Endometrial microvascular endothelial cells (primary cell): Measurements from ENCODE around the gene CALM3. TPM values are rescaled to one million over a fixed set of nuclear protein-coding genes. Genes with fewer than 3 reads are reported as not detected.
"Not testable (repeated sequence)": the region's sequence is repeated elsewhere in the genome, so short reads cannot be mapped to it uniquely, and the experiment has no call there.

Experiments
- in situ Hi-C: cut with HindIII; loops from 2 replicates; pipeline ENCODE4 v1.10.0; 2017; ENCODE audit warnings: low sequenced_read_pairs, low pct_unique_long_range_greater_than_20kb; ENCODE audit errors: inconsistent ontology term
- total RNA-seq: library from RNA; depleted of rRNA; stranded (reverse); fragments of >200 nt; gene quantifications from one replicate; pipeline ENCODE4 v1.2.3, GENCODE V29; 2015; ENCODE audit errors: inconsistent ontology term

The CALM3 gene
- 277 TPM for total RNA-seq

DNA sequence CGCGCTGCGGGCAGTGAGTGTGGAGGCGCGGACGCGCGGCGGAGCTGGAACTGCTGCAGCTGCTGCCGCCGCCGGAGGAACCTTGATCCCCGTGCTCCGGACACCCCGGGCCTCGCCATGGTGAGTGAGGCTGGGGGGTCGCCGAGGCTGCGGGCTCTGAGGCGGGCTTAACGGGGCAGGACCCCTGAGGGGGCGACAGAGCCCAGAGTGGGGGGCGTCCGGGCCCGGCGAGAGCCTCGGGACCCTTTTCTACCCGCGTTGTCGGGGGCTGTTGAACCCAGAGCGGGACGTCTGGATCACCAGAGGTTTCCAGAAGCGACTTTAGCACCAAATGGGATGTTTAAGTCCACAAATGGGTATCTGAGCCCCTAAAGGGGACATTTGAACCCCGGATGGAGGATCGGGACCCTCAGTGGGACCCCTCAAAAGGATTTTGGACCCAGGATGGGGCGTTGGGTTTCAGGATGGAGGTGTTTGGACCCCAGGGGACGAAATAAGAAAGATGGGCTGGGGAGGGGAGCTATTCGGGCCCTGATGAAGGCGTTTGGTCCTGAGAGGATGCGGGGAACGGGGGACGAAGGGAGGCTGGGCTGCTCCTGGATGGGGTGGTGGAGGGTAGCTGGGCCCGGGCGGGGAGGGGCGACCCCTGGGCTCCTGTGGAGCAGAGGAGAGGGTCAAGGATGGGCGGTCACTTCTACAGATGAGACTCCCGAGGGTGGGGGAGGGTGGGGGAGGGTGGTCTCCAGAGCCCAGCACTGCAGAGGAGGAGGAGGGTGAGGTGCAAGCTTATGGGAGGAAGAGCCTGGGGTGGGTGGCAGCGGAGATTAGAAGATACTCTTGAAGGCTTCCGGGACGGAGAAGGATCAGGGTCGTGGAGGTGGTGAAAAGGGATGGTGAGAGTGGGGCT is at the start of gene CALM3:
TSS of gene CALM3 (plus strand) at position 13 of the 907 bp plus-strand sequence. CDS start at position 118, 105 bp downstream.
- in situ Hi-C loops = no loop called here

DNA sequence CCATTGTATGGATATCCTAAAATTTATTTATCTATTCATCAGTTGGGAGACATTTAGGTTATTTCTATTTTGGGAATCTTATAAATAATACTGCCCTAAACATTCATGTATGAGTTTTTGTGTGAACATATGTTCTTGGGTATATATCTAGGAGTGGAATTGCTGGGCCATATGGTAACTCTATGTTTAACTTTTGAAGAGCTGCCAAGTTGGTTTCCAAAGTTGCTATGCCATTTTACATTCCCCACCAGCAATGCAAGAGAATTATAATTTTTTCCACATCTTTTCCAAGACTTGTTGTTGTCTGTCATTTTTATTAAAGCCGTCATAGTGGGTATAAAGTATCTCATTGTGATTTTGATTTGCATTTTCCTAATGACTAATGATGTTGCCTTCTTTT is 48.2 kb upstream of the CALM3 start:
- in situ Hi-C loops = no loop called here

DNA sequence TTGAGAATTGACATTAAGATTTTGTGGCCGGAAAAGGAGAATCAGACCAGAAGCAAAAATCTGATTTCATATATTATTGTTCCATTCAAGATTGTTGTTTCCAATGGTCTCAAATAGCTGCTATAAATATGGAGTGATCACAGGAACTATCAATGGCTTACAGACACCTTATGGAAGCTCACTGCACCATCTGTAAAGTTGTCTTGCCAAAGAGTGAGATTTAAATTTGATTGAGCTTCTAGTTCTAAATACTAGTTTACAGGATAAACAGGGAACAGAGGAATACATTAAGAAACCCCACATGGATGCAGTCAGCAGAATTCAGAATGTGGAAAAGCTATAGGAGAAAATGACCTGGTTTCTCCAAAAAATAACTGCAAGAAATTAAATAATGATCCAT is 47.0 kb upstream of the CALM3 start:
- in situ Hi-C loops = no loop called here

DNA sequence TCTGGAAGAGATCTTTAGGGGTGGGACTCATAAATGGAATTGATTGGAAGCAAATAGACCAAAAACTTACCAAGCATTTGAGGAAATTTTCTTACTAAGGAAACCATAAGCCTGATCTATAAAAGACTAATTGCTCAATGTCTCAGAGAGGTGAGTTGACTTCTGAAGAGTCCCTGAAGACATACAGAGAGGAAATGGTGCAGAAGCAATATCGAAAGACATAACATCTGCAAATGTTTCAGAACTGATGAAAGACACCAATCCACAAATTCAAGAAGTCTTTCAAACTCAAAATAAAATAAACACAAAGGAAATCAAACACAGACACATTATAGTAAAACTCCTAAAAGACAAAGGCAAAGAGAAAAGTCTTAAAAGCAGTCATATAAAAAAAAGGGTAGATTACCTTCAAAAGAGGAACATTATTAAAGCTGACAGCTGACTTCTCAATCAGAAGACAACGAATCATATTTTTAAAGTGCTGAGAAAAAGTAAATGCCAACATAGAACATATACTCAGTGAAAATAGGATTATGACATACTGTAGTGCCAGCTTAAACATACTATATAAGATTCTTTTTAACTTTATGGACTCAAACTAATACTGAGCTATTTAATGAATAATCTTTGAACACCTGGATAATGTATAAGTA is 45.4 kb upstream of the CALM3 start:
- in situ Hi-C loops = no loop called here

DNA sequence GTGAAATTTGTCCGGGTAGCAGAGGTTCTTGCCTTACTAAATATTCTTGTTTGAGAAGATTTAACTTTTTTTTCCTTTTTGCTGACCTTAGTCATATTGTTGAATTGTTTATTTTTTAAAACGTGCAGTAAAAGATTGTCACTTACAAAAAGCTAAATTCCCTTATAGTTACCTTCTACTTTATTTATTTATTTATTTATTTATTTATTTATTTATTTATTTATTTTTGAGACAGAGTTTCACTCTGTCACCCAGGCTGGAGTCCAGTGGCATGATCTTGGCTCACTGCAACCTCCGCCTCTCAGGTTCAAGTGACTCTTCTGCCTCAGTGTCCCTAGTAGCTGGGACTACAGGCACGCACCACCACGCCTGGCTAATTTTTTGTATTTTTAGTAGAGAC is 44.7 kb upstream of the CALM3 start:
- in situ Hi-C loops = not testable (repeated sequence)

DNA sequence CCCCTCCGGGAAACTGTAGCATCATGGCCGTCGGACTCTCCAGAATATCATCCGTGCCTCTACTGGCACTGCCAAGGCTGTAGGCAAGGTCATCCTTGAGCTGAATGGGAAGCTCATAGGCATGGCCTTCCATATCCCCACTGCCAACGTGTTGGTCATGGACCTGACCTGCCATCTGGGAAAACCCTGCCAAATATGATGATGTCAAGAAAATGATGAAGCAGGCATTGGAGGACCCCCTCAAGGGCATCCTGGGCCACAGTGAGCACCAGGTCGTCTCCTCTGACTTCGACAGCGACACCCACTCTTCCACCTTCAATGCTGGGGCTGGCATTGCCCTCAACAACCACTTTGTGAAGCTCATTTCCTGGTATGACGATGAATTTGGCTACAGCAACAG is 41.9 kb upstream of the CALM3 start:
- in situ Hi-C loops = no loop called here

DNA sequence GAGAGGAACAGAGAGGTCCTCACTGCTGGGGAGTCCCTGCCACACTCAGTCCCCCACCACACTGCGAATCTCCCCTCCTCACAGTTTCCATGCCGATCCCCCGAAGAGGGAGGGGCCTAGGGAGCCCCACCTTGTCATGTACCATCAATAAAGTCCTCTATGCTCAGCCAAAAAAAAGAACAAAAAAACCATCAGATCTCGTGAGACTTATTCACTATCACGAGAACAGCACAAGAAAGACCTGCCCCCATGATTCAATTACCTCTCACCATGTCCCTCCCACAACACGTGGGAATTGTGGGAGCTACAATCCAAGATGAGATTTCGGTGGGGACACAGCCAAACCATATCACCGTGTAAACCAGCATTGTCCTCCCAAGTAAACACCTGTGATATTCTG is 41.5 kb upstream of the CALM3 start:
- in situ Hi-C loops = not testable (repeated sequence)

DNA sequence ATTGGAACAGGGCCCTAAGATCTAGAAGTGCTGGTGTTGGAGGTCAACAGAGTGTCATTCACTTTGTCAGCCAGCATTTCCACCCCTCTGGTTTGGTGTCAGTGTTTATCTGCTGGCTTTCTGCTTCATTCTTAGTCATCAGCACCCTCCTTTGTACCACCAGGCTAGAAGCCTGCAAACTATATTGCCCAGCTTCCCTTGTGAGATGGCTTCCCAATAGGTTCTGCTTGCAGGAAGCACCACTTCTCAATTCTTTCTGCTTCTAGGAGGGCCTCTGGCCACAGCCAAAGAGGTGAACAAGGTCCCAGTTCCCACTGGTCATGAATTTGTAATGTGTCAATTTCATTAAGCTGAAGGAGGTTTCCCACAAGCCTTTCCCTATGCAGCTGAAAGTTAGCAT is 36.4 kb upstream of the CALM3 start:
- in situ Hi-C loops = no loop called here

DNA sequence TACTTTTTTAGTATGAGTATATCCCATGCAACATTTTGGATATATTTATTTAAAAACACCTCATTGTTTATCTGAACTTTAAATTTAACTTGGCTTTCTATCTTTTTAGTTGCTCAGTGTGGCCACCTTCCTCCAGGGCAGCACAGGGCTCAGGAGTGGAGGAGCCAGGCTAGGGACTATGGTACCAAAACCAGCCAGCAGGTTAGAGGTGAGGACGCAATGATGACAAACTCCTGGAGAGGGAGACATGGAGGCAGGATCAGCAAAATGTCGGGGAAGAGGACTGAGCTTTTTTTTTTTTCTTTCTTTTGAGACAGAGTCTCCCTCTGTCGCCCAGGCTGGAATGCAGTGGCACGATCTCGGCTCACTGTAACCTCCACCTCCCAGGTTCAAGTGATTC is 29.6 kb upstream of the CALM3 start:
- in situ Hi-C loops = no loop called here

DNA sequence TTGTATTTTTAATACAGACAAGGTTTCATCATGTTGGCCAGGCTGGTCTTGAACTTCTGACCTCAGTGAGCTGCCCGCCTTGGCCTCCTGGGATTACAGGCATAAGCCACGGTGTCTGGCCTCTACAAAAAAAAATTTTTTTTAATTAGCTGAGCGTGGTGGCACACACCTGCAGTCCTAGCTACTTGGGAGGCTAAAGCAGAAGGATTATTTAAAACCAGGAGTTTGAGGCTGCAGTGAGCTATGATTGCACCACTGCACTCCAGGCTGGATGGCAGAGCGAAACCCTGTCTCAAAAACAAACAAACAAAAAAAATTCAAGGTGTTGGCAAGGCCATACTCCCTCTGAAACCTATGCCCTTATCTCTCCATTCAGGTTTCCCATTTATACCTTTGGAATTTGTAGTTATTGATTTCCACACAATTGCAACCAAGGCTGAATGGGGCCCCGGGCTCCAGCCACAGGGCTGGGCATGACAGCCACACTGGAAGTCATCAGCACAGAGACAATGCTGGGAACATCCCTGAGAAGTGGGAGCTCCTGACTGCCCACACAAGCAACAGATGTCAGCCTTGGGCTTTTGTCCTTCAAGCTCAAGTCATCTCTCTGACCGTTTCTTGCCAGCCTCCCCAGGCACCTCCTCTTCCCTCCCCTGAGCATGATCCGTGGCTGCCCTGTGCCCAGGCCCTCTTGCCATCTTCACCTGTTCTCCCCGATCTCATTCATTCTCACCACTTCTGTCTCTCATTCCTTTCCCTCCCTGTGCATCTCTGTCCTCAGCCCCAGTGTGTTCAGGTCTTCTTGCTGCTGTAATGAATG is 27.2 kb upstream of the CALM3 start:
- in situ Hi-C loops = no loop called here

DNA sequence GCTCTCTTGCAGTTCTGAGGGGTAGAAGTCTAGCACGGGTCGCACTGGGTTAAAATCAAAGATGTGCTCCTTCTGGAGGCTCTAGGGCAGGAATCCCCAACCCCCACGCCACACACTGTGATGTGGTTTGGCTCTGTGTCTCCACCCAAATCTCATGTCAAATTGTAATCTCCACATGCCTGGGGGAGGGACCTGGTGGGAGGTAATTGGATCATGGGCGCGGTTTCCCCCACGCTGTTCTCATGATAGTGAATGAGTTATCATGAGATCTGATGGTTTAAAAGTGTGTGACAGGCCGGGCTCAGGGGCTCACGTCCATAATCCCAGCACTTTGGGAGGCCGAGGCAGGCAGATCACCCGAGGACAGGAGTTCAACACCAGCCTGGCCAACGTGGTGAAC is 26.6 kb upstream of the CALM3 start:
- in situ Hi-C loops = no loop called here

DNA sequence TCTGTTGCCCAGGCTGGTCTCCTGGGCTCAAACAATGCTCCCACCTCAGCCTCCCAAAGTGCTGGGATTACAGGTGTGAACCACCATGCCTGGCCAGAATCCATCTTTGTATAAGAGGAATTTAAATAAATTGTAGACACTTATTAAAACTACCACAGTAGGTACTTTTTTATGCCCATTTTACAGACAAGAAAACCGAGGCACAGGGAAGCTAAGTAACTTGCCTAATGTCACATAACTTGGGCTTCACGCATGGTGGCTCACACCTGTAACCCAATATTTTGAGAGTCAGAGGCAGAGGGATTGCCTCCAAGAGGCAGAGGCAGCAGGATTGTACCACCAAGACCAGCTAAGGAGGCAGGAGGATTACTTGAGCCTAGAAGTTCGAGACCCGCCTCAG is 22.7 kb upstream of the CALM3 start:
- in situ Hi-C loops = no loop called here

DNA sequence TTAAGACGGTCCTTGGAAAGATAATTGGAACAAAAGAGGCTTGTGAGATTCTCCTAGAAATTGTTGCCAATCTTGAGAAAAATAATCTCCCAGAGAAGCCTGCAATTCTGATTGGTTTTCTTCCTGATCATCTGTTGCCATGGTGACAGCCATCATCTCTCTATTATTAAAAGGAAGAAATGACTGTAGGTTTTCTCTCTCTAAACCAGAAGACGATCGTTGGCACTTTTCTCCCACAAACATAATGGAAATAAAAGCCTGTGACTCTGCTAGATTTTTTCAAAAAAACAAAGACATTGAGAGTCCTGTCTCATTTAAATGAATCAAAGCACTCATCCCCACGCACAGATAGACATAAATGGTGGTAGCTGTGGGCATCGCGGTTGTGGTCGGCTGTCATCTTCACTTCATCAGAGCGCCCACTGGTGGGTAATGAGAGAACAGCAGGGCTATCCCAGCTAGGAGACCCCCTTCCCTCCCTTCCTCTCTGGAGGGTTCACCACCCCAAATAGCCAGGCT is 21.7 kb upstream of the CALM3 start:
- in situ Hi-C loops = no loop called here

DNA sequence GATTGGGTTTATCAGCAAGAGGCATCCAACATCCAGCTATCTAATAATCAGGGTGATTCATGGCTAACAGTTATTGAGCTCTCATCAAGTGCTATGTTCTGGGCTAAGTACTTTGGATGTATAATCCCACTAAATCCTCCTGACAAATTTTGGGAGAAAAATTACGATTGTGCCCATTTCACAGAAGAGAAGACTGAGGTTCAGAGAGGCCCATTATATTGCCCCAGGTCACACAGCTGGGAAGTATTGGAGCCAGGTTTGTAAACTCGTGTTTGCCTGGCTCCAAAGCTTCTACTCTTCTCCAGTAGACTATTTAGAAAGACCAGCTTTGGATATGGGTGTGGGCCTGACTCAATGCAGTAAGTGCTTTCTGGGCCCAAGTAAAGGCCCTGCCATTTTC is 20.9 kb upstream of the CALM3 start:
- in situ Hi-C loops = no loop called here

DNA sequence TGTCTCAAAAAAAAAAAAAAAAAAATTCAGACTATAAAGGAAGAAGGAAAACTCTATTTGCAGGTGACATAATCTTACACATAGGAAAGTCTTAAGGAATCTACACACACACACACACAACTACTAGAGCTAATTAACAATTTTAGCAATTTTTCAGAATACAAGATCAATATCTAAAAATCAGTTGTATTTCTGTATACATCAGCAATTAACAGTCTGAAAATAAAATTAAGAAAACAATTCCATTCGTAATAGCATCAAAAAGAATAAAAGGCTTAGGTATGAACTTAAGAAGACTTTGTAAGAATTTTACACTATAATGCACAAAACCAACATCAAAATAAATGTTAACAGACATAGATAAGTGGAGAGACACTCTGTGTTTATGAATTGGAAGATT is 15.6 kb upstream of the CALM3 start:
- in situ Hi-C loops = no loop called here

DNA sequence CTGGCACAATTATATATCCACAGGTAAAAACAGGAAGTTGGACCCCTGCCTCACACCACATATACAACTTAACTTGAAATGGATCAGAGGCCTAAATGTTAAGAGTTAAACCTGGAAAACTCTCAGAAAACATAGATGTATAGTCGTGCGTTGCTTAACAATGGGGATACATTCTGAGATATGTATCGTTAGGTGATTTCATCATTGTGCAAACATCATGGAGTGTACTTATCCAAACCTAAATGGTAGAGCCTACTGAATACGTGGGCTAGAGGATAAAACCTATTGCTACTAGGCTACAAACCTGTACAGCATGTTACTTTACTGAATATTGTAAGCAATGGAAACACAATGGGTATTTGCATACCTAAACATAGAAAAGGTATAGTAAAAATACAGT is 14.8 kb upstream of the CALM3 start:
- in situ Hi-C loops = no loop called here

DNA sequence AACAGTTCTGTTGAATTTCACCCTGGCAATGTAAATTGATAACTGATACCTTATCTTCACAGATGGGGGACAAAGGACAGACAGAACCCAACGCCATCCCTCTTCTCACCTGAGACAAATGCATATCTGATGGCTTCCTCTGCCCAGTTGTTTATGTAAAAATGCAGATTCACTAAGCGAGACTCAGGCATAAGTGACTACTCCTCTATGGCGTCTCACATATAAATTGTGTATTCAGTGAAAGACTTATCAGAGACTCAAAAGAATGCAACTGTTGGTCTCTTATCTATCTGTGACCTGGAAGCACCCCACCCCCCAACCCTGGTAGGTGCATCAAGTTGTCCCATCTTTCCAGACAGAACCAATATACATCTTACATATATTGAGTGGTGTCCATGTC is 13.3 kb upstream of the CALM3 start:
- in situ Hi-C loops = no loop called here

DNA sequence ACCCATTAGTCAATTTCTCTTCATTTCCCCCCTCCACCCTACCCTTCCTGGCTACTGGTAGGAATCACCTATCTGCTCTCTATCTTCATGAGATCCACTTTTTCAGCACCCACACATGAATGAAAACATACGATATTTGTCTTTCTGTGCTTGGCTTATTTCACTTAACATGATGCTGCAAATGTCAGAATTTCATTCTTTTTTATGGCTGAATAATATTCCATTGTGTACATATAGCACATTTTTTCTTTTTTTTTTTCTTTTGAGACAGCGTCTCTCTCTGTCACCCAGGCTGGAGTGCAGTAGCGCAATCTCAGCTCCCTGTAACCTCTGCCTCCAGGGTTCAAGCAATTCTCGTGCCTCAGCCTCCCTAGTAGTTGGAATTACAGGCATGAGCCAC is 9.9 kb upstream of the CALM3 start:
- in situ Hi-C loops = no loop called here

DNA sequence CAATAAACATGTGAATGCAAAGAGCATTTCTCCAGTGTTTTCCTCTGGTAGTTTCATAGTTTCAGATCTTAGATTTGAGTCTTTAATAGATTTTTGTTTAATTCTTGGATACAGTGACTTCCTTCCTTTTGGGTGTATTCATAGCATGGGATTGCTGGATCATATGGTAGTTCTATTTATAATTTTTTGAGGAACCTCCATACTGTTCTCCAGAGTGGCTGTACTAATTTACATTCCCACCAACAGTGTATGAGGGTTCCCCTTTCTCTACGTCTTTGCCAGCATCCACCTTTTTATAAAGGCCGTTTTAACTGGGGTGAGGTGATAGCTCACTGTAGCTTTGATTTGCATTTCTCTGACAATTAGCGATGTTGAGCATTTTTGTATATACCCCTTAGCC is 9.3 kb upstream of the CALM3 start:
- in situ Hi-C loops = no loop called here
